Activated T-cell treated with anti-CD3 and anti-CD28 coated beads for 4 hours (primary cell): ENCODE data around the gene SRM.
"Not testable (repeated sequence)": the region's sequence is repeated elsewhere in the genome, so short reads cannot be mapped to it uniquely, and the experiment has no call there.

Experiments used
- DNase-seq: peaks from one replicate; pipeline ENCODE4 v3.0.0-alpha.2; 2020

SRM gene

DNA sequence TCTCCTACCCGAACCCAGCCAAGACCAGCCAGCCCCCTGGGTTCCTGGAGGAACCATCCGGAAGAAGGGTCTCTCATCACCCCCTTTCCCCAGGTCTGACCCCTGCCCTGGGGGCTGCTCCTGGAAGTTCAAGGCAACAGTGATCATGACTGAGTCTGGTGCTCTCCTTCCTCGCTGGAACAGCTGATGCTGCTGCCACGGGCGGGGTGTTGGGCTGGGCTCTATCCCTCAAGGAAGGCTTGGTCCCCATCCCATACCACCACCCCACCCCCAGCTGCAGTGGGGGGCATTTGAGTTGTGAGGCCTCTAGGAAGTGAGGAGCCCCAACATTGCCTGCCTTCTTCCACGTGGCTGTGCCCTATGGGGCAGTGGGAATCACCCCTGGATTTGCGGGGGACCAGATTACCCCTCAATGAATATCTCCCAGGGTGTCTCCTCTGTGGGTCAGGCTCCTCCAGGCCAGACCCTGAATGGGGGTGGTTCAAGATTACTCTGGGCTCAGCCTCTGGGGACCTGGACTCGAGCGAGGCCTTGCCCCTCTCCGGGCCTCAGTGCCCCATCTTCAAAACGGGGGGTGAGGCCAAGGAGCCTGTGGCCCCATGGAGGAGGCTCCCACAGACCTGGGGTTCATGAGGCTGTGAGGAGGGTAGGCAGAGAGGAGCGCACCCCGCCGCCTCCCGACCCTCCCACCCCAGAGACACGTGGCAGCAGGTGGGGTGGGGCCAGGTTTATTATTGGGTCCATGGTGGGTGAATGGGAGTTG, 15.6 kb downstream of the SRM start:
- no peak for DNase-seq

DNA sequence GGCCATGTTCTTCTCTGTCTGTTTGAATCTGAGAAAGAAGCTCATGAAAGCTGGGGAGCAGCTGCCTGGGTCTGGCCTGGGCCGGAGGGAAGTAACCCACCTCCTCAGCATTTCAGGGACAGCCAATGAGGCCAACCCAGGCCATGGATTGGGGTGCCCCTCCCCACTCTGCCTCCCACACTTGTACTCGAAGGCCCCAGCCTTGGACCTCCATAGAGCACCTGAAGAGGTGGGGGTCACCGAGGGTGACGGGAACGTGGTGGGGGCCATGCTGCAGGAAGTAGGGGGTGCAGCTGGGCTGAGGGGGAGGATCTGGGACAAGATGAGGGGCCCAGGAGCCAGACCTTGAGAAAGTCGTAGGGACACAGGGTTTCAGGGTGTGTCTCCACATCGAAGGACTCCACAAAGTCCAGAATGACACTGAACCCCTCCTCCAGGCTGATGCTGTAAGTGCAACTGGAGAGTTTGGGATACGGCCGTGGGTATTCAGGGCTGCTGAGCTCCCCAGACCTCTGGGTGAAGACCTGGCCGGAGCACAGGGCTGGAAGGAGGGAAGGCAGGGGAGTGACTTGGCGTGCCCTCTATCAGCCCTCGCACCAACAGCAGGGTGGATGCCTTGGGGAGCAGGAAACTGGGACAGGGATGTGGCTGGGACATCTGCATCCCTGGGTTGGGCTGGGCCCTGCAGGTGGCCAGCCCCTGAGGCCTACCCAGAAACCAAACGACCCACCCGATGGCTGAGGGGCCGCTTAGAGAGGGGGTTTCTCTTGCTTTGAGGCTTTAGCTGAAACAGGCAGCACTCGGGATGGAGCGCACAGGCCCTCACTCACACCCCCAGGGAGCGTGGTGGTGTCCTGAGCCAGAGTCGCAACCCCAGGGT, 16.6 kb downstream of the SRM start:
- DNase-seq, result no peak

DNA sequence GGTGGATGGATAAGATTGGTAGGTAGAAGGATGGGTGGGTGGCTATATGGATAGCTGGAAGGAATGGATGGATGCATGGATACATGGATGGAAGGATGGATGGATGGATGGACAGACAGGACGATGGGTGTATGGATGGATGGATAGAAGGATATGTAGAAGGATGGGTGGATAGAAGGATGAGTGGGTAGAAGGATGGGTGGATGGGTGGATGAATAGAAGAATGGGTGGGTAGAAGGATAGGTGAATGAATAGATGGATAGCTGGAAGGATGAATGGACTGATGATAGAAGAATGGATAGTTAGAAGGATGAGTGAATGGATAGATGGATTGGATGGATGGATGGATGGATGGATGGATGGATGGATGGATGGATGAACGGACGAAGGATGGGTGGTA, 17.8 kb downstream of the SRM start:
- DNase-seq, result no peak

- DNase-seq, result no peak
Measured at GRCh38 chr1:11041048-11041447, 18.8 kb downstream of the SRM start.

DNA sequence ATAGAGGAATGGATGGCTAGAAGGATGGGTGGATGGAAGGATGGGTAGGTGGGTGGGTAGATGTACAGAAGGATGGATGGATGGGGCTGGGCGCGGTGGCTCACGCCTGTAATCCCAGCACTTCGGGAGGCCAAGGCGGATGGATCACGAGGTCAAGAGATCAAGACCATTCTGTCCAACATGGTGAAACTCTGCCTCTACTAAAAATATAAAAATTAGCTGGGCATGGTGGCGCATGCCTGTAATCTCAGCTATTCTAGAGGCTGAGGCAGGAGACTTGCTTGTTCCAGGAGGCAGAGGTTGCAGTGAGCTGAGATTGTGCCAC, 19.8 kb downstream of the SRM start:
- DNase-seq, result not testable (repeated sequence)

DNA sequence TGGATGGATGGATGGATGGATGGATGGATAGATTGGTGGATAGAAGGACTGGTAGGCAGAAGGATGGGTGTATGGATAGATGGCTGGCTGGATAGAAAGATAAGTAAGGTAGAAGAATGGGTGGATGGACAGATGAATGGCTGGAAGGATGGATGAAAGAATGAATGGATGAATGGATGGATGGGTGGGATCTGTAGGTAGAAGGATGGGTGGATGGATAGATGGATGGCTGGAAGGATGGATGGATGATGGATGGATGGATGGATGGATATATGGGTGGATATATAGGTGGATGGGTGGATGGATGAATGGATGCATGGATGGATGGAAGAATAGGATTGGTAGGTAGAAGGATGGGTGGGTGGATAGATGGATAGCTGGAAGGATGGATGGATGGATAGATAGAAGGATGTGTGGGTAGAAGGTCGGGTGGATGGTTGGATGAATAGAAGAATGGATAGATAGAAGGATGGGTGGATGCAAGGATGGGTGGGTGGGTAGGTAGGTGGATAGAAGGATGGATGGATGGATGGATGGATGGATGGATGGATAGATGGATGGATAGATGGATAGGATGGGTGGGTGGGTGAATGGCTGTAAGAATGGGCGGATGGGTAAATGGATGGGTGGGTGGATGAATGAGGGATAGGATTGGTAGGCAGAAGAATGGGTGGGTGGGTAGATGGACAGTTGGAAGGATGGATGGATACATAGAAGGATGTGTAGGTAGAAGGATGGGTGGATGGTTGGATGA, 20.3 kb downstream of the SRM start:
- DNase-seq, result no peak

GRCh38 chr1:11037740-11038182, 22.1 kb downstream of the SRM start:
- peak; percentile 87 for DNase-seq

GRCh38 chr1:11037019-11037739, 22.6 kb downstream of the SRM start:
- not testable (repeated sequence) for DNase-seq

GRCh38 chr1:11031624-11032262, 28.1 kb downstream of the SRM start:
- DNase-seq, result no peak

DNA sequence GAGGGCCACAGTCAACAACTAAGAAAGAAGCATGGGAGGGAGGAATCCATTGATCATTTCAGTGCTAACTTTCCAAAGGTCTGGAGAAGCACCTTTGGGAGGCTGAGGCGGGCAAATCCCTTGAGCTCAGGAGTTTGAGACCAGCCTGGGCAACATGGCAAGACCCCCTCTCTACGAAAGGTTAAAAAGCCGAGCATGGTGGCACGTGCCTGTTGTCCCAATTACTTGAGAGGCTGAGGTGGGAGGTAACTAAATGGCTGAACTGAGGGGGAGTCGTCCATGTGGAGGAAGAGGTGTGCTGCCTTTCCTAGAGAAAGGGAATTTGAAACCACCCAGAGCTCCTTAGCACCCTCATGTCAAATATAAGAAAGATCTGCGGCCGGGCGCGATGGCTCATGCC, 29.0 kb downstream of the SRM start:
- no peak for DNase-seq

GRCh38 chr1:11028018-11028417, 31.8 kb downstream of the SRM start:
- DNase-seq, result no peak

- no peak for DNase-seq
Measured at GRCh38 chr1:11027316-11027715, 32.5 kb downstream of the SRM start.

GRCh38 chr1:11026903-11027302, 32.9 kb downstream of the SRM start:
- DNase-seq, result no peak

- DNase-seq, result no peak
Measured at GRCh38 chr1:11026052-11026451, 33.8 kb downstream of the SRM start.

DNA sequence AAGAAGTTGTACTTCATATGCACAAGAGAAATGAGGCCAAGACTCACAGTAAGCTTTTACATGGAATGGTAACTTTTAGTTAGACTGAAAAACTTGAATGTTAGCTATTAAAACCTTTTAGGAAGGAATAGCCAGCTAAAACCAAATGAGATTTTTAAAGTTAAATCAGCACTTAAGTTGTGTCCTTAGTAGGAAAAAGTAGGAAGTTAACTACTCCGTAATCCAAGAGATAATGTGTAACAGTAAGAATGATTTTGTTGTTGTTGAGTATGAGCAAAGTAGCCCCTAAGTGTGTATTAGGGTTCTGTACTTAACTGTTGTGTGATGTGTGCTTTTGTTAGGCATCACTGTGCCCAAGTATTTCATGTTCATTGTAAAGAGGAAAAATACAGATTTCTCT, 34.2 kb downstream of the SRM start:
- no peak for DNase-seq

- DNase-seq, result no peak
Measured at GRCh38 chr1:11024874-11025203, 35.0 kb downstream of the SRM start.

GRCh38 chr1:11024154-11024873, 35.5 kb downstream of the SRM start:
- DNase-seq, result no peak

DNA sequence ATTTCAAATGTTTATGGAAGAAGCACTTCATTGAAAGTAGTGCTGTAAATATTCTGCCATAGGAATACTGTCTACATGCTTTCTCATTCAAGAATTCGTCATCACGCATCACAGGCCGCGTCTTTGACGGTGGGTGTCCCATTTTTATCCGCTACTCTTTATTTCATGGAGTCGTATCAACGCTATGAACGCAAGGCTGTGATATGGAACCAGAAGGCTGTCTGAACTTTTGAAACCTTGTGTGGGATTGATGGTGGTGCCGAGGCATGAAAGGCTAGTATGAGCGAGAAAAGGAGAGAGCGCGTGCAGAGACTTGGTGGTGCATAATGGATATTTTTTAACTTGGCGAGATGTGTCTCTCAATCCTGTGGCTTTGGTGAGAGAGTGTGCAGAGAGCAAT, 36.6 kb downstream of the SRM start:
- DNase-seq, result no peak

- DNase-seq, result no peak
Measured at GRCh38 chr1:11019971-11020370, 39.8 kb downstream of the SRM start.

- DNase-seq, result not testable (repeated sequence)
Measured at GRCh38 chr1:11019358-11019757, 40.5 kb downstream of the SRM start.

- no peak for DNase-seq
Measured at GRCh38 chr1:11013160-11013531, 46.7 kb downstream of the SRM start.
